PC-9 (cell line): Measurements from ENCODE around the gene ICAM2. TPM values are rescaled to one million over a fixed set of nuclear protein-coding genes. Genes with fewer than 3 reads are reported as not detected.
A peak's percentile ranks its signal among the peaks of the same experiment; 100 is the strongest.

Source experiments
- BruUV-seq: library from RNA; stranded (reverse); fragments of 400-500 nt; replicated peaks from 2 replicates; lab custom pipeline; 2021; lab: Mats Ljungman, UMichigan
- CTCF ChIA-PET: fragments of 300-600 bp; sonication (Branson Sonifier 250); formaldehyde crosslinking; loops from one replicate; lab custom pipeline; 2022; ENCODE audit warnings: antibody characterized with exemption; lab: Charles Lee
- POLR2A ChIA-PET: fragments of 300-600 bp; sonication (Branson Sonifier 250); formaldehyde crosslinking; loops from one replicate; lab custom pipeline; 2022; ENCODE audit warnings: antibody characterized with exemption; ENCODE audit not compliant: unreplicated experiment; lab: Charles Lee
- DNase-seq, 2 experiments: peaks; one replicate each; pipeline versions ENCODE4 v3.0.0 to v3.0.0-alpha.2; 2015 to 2022; ENCODE audit warnings: mixed read lengths in 1 of 2
- H2AFZ ChIP-seq: fragments of 200-600 bp; sonication (generic); 2 replicates; pipeline ENCODE4 v1.8.1; 2017; ENCODE audit warnings: antibody characterized with exemption
- H3F3A ChIP-seq: fragments of 200-600 bp; sonication (generic); 2 replicates; pipeline ENCODE4 v1.8.1; 2017; ENCODE audit warnings: antibody characterized with exemption, mild to moderate bottlenecking, low read depth; ENCODE audit not compliant: insufficient read depth
- H3K27ac ChIP-seq: fragments of 200-600 bp; sonication (generic); 2 replicates; pipeline ENCODE4 v1.6.1; 2016; ENCODE audit warnings: mixed run types
- H3K27me3 ChIP-seq: fragments of 200-600 bp; sonication (generic); 2 replicates; pipeline ENCODE4 v1.6.1; 2016; ENCODE audit warnings: low read depth, mixed run types; ENCODE audit not compliant: insufficient read depth
- H3K36me3 ChIP-seq: fragments of 200-600 bp; sonication (generic); 2 replicates; pipeline ENCODE4 v1.6.1; 2016; ENCODE audit warnings: low read depth, mixed run types
- H3K4me1 ChIP-seq: fragments of 200-600 bp; sonication (generic); replicated peaks from 2 replicates; pipeline ENCODE4 v1.6.1; 2016; ENCODE audit warnings: mixed run types; ENCODE audit not compliant: insufficient read depth
- H3K4me2 ChIP-seq: fragments of 200-600 bp; sonication (generic); 2 replicates; pipeline ENCODE4 v1.6.1; 2017; ENCODE audit warnings: mixed run types
- H3K4me3 ChIP-seq: fragments of 200-600 bp; sonication (generic); 2 replicates; pipeline ENCODE4 v1.6.1; 2016; ENCODE audit warnings: mixed run types
- H3K79me2 ChIP-seq: fragments of 200-600 bp; sonication (generic); 2 replicates; pipeline ENCODE4 v1.6.1; 2017; ENCODE audit warnings: low read depth, mixed run types
- H3K9me2 ChIP-seq: fragments of 200-600 bp; sonication (generic); 2 replicates; pipeline ENCODE4 v1.8.1; 2017; ENCODE audit warnings: mild to moderate bottlenecking; ENCODE audit not compliant: insufficient read depth
- H3K9me3 ChIP-seq: fragments of 200-600 bp; sonication (generic); 2 replicates; pipeline ENCODE4 v1.8.1; 2016; ENCODE audit warnings: low read depth; ENCODE audit not compliant: insufficient read depth
- H4K20me1 ChIP-seq: fragments of 200-600 bp; sonication (generic); 2 replicates; pipeline ENCODE4 v1.8.1; 2017; ENCODE audit not compliant: insufficient read depth
- EZH2 ChIP-seq: fragments of 200-600 bp; sonication (generic); IDR thresholded peaks from 2 replicates; pipeline ENCODE4 v1.8.0; 2017; ENCODE audit warnings: antibody characterized with exemption, low read depth
- intact Hi-C: fragments of 100-400 bp; cut with micrococcal nuclease; formaldehyde crosslinking; loops from one replicate; pipeline ENCODE4 v1.10.0; 2022; ENCODE audit not compliant: unreplicated experiment
- total RNA-seq: library from RNA; stranded (reverse); gene quantifications from 2 replicates; pipeline ENCODE4 v1.2.3, GENCODE V29; 2021
- TF ChIP-seq, protein P1 (sequence below): fragments of 200-600 bp; sonication (generic); conservative IDR thresholded peaks from 2 replicates; pipeline ENCODE4 v1.6.1; 2017; ENCODE audit warnings: mixed run types, antibody characterized with exemption, mild to moderate bottlenecking, moderate library complexity

Gene ICAM2
- total RNA-seq, 1 experiment from 2014 or later = 7.8 TPM

DNA sequence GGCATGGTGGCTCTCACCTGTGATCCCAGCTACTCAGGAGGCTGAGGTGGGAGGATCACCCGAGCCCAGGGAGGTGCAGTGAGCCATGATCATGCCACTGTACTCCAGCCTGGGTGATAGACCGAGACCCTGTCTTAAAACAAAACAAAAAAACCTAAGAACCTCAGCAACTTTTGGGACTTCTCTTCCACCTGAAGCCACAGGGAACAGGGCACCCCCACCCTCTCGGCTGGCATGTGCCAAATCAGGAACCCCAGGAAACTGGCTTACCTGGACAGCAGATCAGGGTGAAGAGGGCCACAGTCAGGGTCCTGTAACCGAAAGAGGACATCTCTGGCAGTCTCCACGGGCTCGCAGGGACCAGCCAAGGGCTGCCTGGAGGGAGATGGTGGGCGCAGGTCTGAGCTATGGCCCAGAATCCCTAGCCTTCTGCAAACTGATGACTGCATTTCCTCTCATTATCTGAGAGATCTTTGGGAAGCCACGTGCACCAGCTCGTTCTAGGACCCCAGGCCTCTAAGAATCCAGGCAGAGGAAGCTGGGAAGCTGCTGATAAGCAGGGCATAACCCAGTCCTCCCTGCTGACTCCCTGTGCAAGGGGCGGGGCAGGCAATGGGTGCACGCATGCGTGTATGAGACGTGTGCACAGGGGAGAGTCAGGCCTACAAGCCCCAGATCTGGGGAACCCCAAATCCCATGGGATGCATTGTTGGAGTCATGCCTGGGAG, 13.9 kb downstream of the ICAM2 start:
- H3K9me3 ChIP-seq = no peaks in the 10 kb centered on the region; the same call in 1 of the 2 replicates
- DNase-seq = no peak
- H2AFZ ChIP-seq = no peak overlapping the region
- no TSS peak for BruUV-seq
- H3K4me3 ChIP-seq = no peak overlapping the region
- ChIA-PET CTCF (interaction anchor here (0.6 kb wide), 2 partner anchors 87 to 256 kb away, joined by 3 to 15 read pairs; no protein-coding TSS in a partner anchor), POLR2A (interaction anchor here (0.6 to 0.8 kb wide), 2 partner anchors 104 to 238 kb away, joined by 4 to 7 read pairs; no protein-coding TSS in a partner anchor)
- intact Hi-C loops = no loop called here
- H3K4me2 ChIP-seq = peak overlapping the region; percentile 59; the same call in 1 of the 2 replicates
- no peaks in the 10 kb centered on the region for H4K20me1 ChIP-seq
- peaks cover 63% of the 10 kb centered on the region for H3K4me1 ChIP-seq
- no peaks in the 10 kb centered on the region for H3K36me3 ChIP-seq
- H3K27me3 ChIP-seq = no peaks in the 10 kb centered on the region
- no peaks in the 10 kb centered on the region for H3K9me2 ChIP-seq
- TF ChIP-seq EZH2 = no peak
- TF ChIP-seq, protein P1, sequence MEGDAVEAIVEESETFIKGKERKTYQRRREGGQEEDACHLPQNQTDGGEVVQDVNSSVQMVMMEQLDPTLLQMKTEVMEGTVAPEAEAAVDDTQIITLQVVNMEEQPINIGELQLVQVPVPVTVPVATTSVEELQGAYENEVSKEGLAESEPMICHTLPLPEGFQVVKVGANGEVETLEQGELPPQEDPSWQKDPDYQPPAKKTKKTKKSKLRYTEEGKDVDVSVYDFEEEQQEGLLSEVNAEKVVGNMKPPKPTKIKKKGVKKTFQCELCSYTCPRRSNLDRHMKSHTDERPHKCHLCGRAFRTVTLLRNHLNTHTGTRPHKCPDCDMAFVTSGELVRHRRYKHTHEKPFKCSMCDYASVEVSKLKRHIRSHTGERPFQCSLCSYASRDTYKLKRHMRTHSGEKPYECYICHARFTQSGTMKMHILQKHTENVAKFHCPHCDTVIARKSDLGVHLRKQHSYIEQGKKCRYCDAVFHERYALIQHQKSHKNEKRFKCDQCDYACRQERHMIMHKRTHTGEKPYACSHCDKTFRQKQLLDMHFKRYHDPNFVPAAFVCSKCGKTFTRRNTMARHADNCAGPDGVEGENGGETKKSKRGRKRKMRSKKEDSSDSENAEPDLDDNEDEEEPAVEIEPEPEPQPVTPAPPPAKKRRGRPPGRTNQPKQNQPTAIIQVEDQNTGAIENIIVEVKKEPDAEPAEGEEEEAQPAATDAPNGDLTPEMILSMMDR = no peak
- peaks cover 31% of the 10 kb centered on the region for H3F3A ChIP-seq
- H3K27ac ChIP-seq = 0 out of 2 replicates have a peak overlapping the region, but pooled peaks have one; percentile 11
- H3K79me2 ChIP-seq = no peaks in the 10 kb centered on the region

DNA sequence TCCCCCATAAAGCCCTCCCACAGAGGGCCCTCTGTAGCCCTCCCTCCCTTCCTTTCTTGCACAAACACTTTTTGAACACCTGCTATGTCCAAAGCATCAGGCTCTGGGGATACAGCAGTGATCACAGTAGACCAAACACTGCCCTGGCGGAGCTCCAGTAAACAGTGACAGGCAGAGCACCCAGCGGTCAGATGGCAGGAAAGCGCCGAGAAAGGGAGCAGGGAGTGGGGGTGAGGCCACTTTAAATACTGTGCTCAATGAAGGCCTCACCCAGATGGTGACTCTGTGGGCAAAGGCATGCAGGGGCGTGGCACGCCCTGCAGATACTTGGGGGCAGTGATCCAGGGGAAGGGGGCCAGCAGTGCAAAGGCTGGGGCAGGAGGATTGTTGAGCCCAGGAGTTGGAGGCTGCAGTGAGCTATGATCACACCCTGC, 14.7 kb downstream of the ICAM2 start:
- H3K36me3 ChIP-seq = no peaks in the 10 kb centered on the region
- peak; percentile 66 to 72 for DNase-seq
- peaks cover 31% of the 10 kb centered on the region for H3F3A ChIP-seq
- POLR2A ChIA-PET = interaction anchor here (0.6 to 0.8 kb wide), 2 partner anchors 103 to 238 kb away, joined by 4 to 7 read pairs; no protein-coding TSS in a partner anchor
- intact Hi-C loops = no loop called here
- no peak overlapping the region for H3K4me3 ChIP-seq
- CTCF ChIA-PET = interaction anchor here (0.6 to 1.2 kb wide), 2 partner anchors 13 to 20 kb away, joined by 3 to 13 read pairs; no protein-coding TSS in a partner anchor
- H2AFZ ChIP-seq = no peak overlapping the region
- no peaks in the 10 kb centered on the region for H3K79me2 ChIP-seq
- no peaks in the 10 kb centered on the region for H3K27me3 ChIP-seq
- H3K27ac ChIP-seq = 0 out of 2 replicates have a peak overlapping the region, but pooled peaks have one; percentile 11
- peaks cover 65% of the 10 kb centered on the region for H3K4me1 ChIP-seq
- peak overlapping the region; percentile 59 for H3K4me2 ChIP-seq
- no peaks in the 10 kb centered on the region; the same call in 1 of the 2 replicates for H3K9me3 ChIP-seq
- no peaks in the 10 kb centered on the region for H3K9me2 ChIP-seq
- BruUV-seq = no TSS peak
- no peak for TF ChIP-seq EZH2
- TF ChIP-seq, protein P1 = no peak
- no peaks in the 10 kb centered on the region for H4K20me1 ChIP-seq

DNA sequence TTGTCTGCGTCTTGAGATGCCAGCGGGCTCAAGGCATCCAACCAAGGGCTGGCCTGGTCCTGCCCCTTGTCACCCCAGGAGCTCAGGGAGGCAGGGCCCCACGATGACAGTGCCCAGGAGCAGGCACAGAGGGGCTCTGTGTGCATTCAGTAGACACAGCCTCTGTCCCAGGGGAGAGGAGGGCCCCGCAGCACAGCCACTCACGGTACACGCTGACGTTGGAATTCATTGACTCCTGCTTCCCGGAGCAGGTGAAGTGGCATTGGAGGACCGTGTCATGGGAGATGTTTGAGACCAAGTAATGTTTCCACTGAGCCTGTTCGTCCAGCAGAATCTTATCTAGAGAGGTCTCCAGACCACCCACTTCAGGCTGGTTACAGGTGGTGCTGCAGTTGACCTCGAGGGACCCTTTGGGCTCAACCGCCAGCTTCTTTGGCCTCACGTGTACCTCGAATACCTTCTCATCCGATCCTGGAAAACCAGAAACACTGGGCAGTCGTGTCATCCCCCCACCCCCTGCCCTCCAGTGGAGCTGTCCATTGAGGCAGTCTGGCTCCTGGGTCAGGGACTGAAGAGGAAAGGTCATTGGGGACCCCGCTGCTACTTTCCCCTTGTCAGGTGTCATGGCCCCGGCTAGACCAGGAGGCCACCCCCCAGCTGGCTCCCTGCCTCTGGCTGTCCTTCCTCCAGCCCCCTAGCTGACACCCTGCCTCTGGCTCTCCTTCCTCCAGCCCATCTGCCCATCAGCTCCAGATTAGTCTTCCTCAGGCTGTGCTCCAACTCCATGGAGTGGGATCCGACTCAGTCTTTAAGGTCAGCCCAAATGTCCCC, 15.3 kb downstream of the ICAM2 start:
- Histone ChIP-seq H3K27ac (0 out of 2 replicates have a peak overlapping the region, but pooled peaks have one; percentile 11), H3K4me3 (no peak overlapping the region), H3K4me2 (peak overlapping the region; percentile 59), H3K27me3 (no peaks in the 10 kb centered on the region), H4K20me1 (no peaks in the 10 kb centered on the region), H3F3A (peaks cover 24% of the 10 kb centered on the region), H3K36me3 (no peaks in the 10 kb centered on the region), H3K79me2 (no peaks in the 10 kb centered on the region), H3K4me1 (peaks cover 61% of the 10 kb centered on the region), H2AFZ (no peak overlapping the region), H3K9me2 (no peaks in the 10 kb centered on the region), H3K9me3 (no peaks in the 10 kb centered on the region; the same call in 1 of the 2 replicates)
- no TSS peak for BruUV-seq
- ChIA-PET CTCF (interaction anchor here (0.6 to 1.2 kb wide), 2 partner anchors 13 to 20 kb away, joined by 3 to 13 read pairs; no protein-coding TSS in a partner anchor), POLR2A (interaction anchor here (0.8 kb wide), 1 partner anchor 237 kb away, joined by 4 read pairs; no protein-coding TSS in a partner anchor)
- intact Hi-C loops = no loop called here
- DNase-seq = no peak
- no peak for TF ChIP-seq EZH2
- TF ChIP-seq, protein P1 = no peak
